H9 (cell line): ENCODE results near the gene RAB3C. TPM values are rescaled to one million over a fixed set of nuclear protein-coding genes. Genes with fewer than 3 reads are reported as not detected.
A peak's percentile ranks its signal among the peaks of the same experiment; 100 is the strongest.

ENCODE experiments used
- DNase-seq: peaks from one replicate; pipeline ENCODE4 v3.0.0-alpha.2; 2017
- H2AFZ ChIP-seq: one replicate; pipeline ENCODE4 v1.6.1; 2013; ENCODE audit warnings: mild to moderate bottlenecking, low read length, control low read depth, moderate library complexity
- H2AK5ac ChIP-seq: 2 replicates; pipeline ENCODE4 v1.6.1; 2013; ENCODE audit warnings: low read length, control low read depth, mixed read lengths; ENCODE audit not compliant: insufficient read length
- H2BK120ac ChIP-seq: one replicate; pipeline ENCODE4 v1.6.1; 2013; ENCODE audit warnings: low read depth, mild to moderate bottlenecking, low read length, control low read depth, inconsistent platforms; ENCODE audit not compliant: poor library complexity, severe bottlenecking
- H2BK12ac ChIP-seq: 2 replicates; pipeline ENCODE4 v1.6.1; 2013; ENCODE audit warnings: low read length, control low read depth, mixed read lengths, low read depth; ENCODE audit not compliant: insufficient read length
- H2BK15ac ChIP-seq: 2 replicates; pipeline ENCODE4 v1.6.1; 2013; ENCODE audit warnings: low read depth, low read length, control low read depth
- H2BK20ac ChIP-seq: one replicate; pipeline ENCODE4 v1.6.1; 2013; ENCODE audit warnings: low read depth, mild to moderate bottlenecking, low read length, control low read depth, inconsistent platforms; ENCODE audit not compliant: poor library complexity, severe bottlenecking
- H2BK5ac ChIP-seq: 2 replicates; pipeline ENCODE4 v1.6.1; 2013; ENCODE audit warnings: low read length, control low read depth, mixed read lengths; ENCODE audit not compliant: insufficient read length
- H3K14ac ChIP-seq: 2 replicates; pipeline ENCODE4 v1.6.1; 2013; ENCODE audit warnings: low read length, control low read depth; ENCODE audit not compliant: insufficient read depth
- H3K18ac ChIP-seq: 2 replicates; pipeline ENCODE4 v1.6.1; 2013; ENCODE audit warnings: low read depth, mild to moderate bottlenecking, mixed read lengths, low read length, control low read depth; ENCODE audit not compliant: insufficient read length
- H3K23ac ChIP-seq: 2 replicates; pipeline ENCODE4 v1.6.1; 2013; ENCODE audit warnings: low read length, control low read depth, mixed read lengths, low read depth; ENCODE audit not compliant: insufficient read length
- H3K23me2 ChIP-seq: 2 replicates; pipeline ENCODE4 v1.6.1; 2013; ENCODE audit warnings: low read depth, mild to moderate bottlenecking, mixed read lengths, low read length, control low read depth; ENCODE audit not compliant: insufficient read length, poor library complexity, severe bottlenecking
- H3K27ac ChIP-seq: 2 replicates; pipeline ENCODE4 v1.5.1; 2013; ENCODE audit warnings: low read length, control low read depth, mixed read lengths, low read depth; ENCODE audit not compliant: insufficient read length
- H3K27me3 ChIP-seq: 2 replicates; pipeline ENCODE4 v1.6.1; 2013; ENCODE audit warnings: low read length, control low read depth, inconsistent platforms; ENCODE audit not compliant: insufficient read depth
- H3K4ac ChIP-seq: 2 replicates; pipeline ENCODE4 v1.6.1; 2013; ENCODE audit warnings: low read depth, mild to moderate bottlenecking, control low read depth, inconsistent platforms, low read length, moderate library complexity
- H3K4me1 ChIP-seq: 2 replicates; pipeline ENCODE4 v1.6.1; 2013; ENCODE audit warnings: low read length, control low read depth, inconsistent platforms; ENCODE audit not compliant: insufficient read depth
- H3K4me2 ChIP-seq: 2 replicates; pipeline ENCODE4 v1.6.1; 2013; ENCODE audit warnings: low read length, control low read depth, mixed read lengths; ENCODE audit not compliant: insufficient read length, insufficient read depth
- H3K56ac ChIP-seq: 2 replicates; pipeline ENCODE4 v1.6.1; 2013; ENCODE audit warnings: low read depth, mild to moderate bottlenecking, mixed read lengths, low read length, control low read depth; ENCODE audit not compliant: insufficient read length
- H3K79me1 ChIP-seq: 2 replicates; pipeline ENCODE4 v1.6.1; 2013; ENCODE audit warnings: low read depth, mild to moderate bottlenecking, moderate library complexity, low read length, control low read depth, inconsistent platforms; ENCODE audit not compliant: insufficient read depth, poor library complexity, severe bottlenecking
- H3K79me2 ChIP-seq: 2 replicates; pipeline ENCODE4 v1.6.1; 2013; ENCODE audit warnings: low read length, control low read depth, inconsistent platforms; ENCODE audit not compliant: insufficient read depth
- H3K9ac ChIP-seq: 2 replicates; pipeline ENCODE4 v1.6.1; 2013; ENCODE audit warnings: low read length, control low read depth, mixed read lengths; ENCODE audit not compliant: insufficient read length; ENCODE audit errors: extremely low read depth
- H3K9me3 ChIP-seq: one replicate; pipeline ENCODE4 v1.6.1; 2013; ENCODE audit warnings: low read depth, low read length, inconsistent platforms; ENCODE audit not compliant: control insufficient read depth
- H3T11ph ChIP-seq: one replicate; pipeline ENCODE4 v1.6.1; 2013; ENCODE audit warnings: mild to moderate bottlenecking, low read length, control low read depth, inconsistent platforms
- H4K20me1 ChIP-seq: one replicate; pipeline ENCODE4 v1.6.1; 2013; ENCODE audit not compliant: control insufficient read depth, insufficient read length, insufficient read depth
- H4K5ac ChIP-seq: 2 replicates; pipeline ENCODE4 v1.6.1; 2013; ENCODE audit warnings: low read depth, mild to moderate bottlenecking, mixed read lengths, low read length, control low read depth; ENCODE audit not compliant: insufficient read length
- H4K8ac ChIP-seq: replicated peaks from 2 replicates; pipeline ENCODE4 v1.6.1; 2013; ENCODE audit warnings: low read length, control low read depth, mixed read lengths, low read depth; ENCODE audit not compliant: insufficient read length
- H4K91ac ChIP-seq: 2 replicates; pipeline ENCODE4 v1.6.1; 2013; ENCODE audit warnings: low read depth, mild to moderate bottlenecking, moderate library complexity, mixed read lengths, low read length, control low read depth; ENCODE audit not compliant: insufficient read length
- H3K27ac Mint-ChIP-seq, 3 experiments: 2 replicates in 2 of 3; 3 replicates in 1 of 3; pipeline ENCODE4 v1.8.0; 2020 to 2021; ENCODE audit warnings: mixed read lengths in 3 of 3, mild to moderate bottlenecking in 1 of 3, moderate library complexity in 1 of 3
- H3K27me3 Mint-ChIP-seq: 2 replicates; pipeline ENCODE4 v1.8.0; 2021; ENCODE audit warnings: low read depth, mild to moderate bottlenecking, moderate library complexity, mixed read lengths
- H3K36me3 Mint-ChIP-seq, 3 experiments: 2 replicates in 2 of 3; 3 replicates in 1 of 3; pipeline ENCODE4 v1.8.0; 2020 to 2021; ENCODE audit warnings: low read depth in 3 of 3, mixed read lengths in 3 of 3; ENCODE audit not compliant: insufficient read depth in 1 of 3
- H3K4me1 Mint-ChIP-seq, 2 experiments: 2 replicates each; pipeline ENCODE4 v1.8.0; 2020; ENCODE audit warnings: mixed read lengths in 2 of 2
- H3K4me3 Mint-ChIP-seq, 2 experiments: 2 replicates in 1 of 2; 3 replicates in 1 of 2; pipeline ENCODE4 v1.8.0; 2020 to 2021; ENCODE audit warnings: mild to moderate bottlenecking in 2 of 2, mixed read lengths in 2 of 2, moderate library complexity in 1 of 2
- H3K9me3 Mint-ChIP-seq, 2 experiments: 2 replicates in 1 of 2; 3 replicates in 1 of 2; pipeline ENCODE4 v1.8.0; 2020; ENCODE audit warnings: mild to moderate bottlenecking in 2 of 2, mixed read lengths in 2 of 2, moderate library complexity in 1 of 2
- total RNA-seq: library from RNA; stranded (reverse); gene quantifications from 2 replicates; pipeline ENCODE4 v1.2.1, GENCODE V29; 2021
- TF ChIP-seq, protein P1 (sequence below): fragments of 200-600 bp; sonication (generic); conservative IDR thresholded peaks from 3 replicates; pipeline ENCODE4 v1.8.0; 2021; ENCODE audit warnings: antibody characterized with exemption, mild to moderate bottlenecking

The RAB3C gene
- total RNA-seq, 1 experiment from 2014 or later, result 16.3 TPM

DNA sequence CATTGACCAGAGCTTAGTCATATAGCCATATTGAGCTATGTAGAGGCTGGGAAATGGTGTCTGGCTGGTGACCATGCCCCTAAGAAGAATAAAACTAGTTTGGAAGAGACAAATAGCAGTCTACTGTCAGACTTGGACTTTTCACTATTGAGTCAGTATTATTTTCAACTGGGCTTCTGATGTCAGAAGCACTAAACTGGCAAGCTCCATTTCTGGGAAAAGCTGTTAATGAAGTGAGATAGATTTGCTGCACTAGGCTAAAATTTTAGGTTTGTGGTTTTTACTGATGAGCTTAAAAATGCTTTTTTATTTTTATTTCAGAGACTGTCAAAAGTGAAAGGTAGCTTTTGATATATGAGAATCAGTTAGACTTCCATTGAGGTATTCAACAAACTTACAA is 220.2 kb downstream of the RAB3C start:
- H3K14ac ChIP-seq, result no peak overlapping the region
- no peak overlapping the region for H2BK12ac ChIP-seq
- Mint-ChIP-seq H3K9me3 (0 out of 5 replicates have a peak, but pooled peaks cover 0 to 4% of the 10 kb centered on the region in 2 experiments), H3K4me3 (no peak overlapping the region), H3K36me3 (no peaks in the 10 kb centered on the region; a peak in 2 of 7 replicates), H3K27ac (0 out of 7 replicates have a peak overlapping the region, but pooled peaks of 1 of the 3 experiments have one; percentile 17), H3K4me1 (peaks cover 18 to 48% of the 10 kb centered on the region in 2 experiments), H3K27me3 (no peaks in the 10 kb centered on the region)
- no peak overlapping the region for H4K91ac ChIP-seq
- H3K4ac ChIP-seq, result no peak overlapping the region
- no peaks in the 10 kb centered on the region for H3K23me2 ChIP-seq
- TF ChIP-seq, protein P1, sequence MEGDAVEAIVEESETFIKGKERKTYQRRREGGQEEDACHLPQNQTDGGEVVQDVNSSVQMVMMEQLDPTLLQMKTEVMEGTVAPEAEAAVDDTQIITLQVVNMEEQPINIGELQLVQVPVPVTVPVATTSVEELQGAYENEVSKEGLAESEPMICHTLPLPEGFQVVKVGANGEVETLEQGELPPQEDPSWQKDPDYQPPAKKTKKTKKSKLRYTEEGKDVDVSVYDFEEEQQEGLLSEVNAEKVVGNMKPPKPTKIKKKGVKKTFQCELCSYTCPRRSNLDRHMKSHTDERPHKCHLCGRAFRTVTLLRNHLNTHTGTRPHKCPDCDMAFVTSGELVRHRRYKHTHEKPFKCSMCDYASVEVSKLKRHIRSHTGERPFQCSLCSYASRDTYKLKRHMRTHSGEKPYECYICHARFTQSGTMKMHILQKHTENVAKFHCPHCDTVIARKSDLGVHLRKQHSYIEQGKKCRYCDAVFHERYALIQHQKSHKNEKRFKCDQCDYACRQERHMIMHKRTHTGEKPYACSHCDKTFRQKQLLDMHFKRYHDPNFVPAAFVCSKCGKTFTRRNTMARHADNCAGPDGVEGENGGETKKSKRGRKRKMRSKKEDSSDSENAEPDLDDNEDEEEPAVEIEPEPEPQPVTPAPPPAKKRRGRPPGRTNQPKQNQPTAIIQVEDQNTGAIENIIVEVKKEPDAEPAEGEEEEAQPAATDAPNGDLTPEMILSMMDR, result no peak
- H4K5ac ChIP-seq, result no peak overlapping the region
- no peaks in the 10 kb centered on the region for H3K79me1 ChIP-seq
- no peak overlapping the region for H3K9ac ChIP-seq
- H4K20me1 ChIP-seq, result no peaks in the 10 kb centered on the region
- no peak overlapping the region for H2AFZ ChIP-seq
- no peaks in the 10 kb centered on the region for H3K9me3 ChIP-seq
- H2BK120ac ChIP-seq, result no peak overlapping the region
- H2BK5ac ChIP-seq, result no peak overlapping the region
- no peak overlapping the region for H3K27ac ChIP-seq
- no peak for DNase-seq
- no peak overlapping the region for H3K56ac ChIP-seq
- H3K79me2 ChIP-seq, result no peaks in the 10 kb centered on the region
- H3K23ac ChIP-seq, result no peak overlapping the region
- no peak overlapping the region for H4K8ac ChIP-seq
- H2BK15ac ChIP-seq, result no peak overlapping the region
- H3K18ac ChIP-seq, result no peak overlapping the region
- H2AK5ac ChIP-seq, result no peak overlapping the region
- H3K4me2 ChIP-seq, result no peak overlapping the region
- H3T11ph ChIP-seq, result no peak overlapping the region
- H3K27me3 ChIP-seq, result peaks cover 2% of the 10 kb centered on the region; the same call in 1 of the 2 replicates
- peaks cover 2% of the 10 kb centered on the region for H3K4me1 ChIP-seq
- H2BK20ac ChIP-seq, result no peak overlapping the region
